Transverse colon (tissue), 3 donors: Measurements from ENCODE around the gene RSPO3.

Source experiments
- POLR2A ChIP-seq: fragments of 450-650 bp; IDR thresholded peaks from one replicate; pipeline ENCODE4 v1.6.1; 2016; ENCODE audit warnings: antibody characterized with exemption, mild to moderate bottlenecking, moderate library complexity
- TF ChIP-seq, protein P1 (sequence below), 5 experiments: fragments of 200-600 bp in 3 of 5; fragments of 450-650 bp in 2 of 5; sonication (generic) in 3 of 5; IDR thresholded peaks; 1 replicate in 2 of 5; 2 replicates in 3 of 5; pipeline ENCODE4 v1.5.1; 2016 to 2017; ENCODE audit warnings: antibody characterized with exemption in 5 of 5, inconsistent platforms in 3 of 5, mild to moderate bottlenecking in 2 of 5, moderate library complexity in 1 of 5

DNA sequence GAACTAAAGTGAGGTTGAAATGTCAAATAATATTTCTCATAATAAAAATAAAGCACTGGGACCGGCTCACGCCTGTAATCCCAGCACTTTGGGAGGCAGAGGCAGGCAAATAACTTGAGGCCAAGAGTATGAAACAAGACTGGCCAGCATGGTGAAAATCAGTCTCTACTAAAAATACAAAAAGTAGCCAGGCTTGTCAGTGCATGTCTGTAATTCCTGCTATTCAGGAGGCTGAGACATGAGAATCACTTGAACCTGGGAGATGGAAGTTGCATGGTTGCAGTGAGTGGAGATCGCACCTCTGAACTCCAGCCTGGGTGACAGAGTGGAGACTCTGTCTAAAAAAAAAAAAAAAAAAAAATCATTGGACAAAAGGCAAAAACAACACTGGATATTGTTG lies 38.4 kb upstream of the RSPO3 start:
- TF ChIP-seq POLR2A = no peak
- TF ChIP-seq, protein P1, sequence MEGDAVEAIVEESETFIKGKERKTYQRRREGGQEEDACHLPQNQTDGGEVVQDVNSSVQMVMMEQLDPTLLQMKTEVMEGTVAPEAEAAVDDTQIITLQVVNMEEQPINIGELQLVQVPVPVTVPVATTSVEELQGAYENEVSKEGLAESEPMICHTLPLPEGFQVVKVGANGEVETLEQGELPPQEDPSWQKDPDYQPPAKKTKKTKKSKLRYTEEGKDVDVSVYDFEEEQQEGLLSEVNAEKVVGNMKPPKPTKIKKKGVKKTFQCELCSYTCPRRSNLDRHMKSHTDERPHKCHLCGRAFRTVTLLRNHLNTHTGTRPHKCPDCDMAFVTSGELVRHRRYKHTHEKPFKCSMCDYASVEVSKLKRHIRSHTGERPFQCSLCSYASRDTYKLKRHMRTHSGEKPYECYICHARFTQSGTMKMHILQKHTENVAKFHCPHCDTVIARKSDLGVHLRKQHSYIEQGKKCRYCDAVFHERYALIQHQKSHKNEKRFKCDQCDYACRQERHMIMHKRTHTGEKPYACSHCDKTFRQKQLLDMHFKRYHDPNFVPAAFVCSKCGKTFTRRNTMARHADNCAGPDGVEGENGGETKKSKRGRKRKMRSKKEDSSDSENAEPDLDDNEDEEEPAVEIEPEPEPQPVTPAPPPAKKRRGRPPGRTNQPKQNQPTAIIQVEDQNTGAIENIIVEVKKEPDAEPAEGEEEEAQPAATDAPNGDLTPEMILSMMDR (IDR thresholded peaks at IDR 0.05) = no peak
